Activated CD8-positive, alpha-beta T cell treated with anti-CD3 and anti-CD28 coated beads for 36 hours (primary cell): ENCODE measurements around the gene NACC1. TPM values are rescaled to one million over a fixed set of nuclear protein-coding genes. Genes with fewer than 3 reads are reported as not detected.

Experiments
- ATAC-seq: fragments of 200-7000 bp; cut with Tn5 transposase; one replicate; pipeline ENCODE4 v1.10.0; 2021; ENCODE audit warnings: mild to moderate bottlenecking, moderate library complexity
- CTCF ChIA-PET: fragments of 350-600 bp; sonication (Branson Sonifier 250); formaldehyde crosslinking; loops from one replicate; lab custom pipeline; 2021; ENCODE audit warnings: antibody characterized with exemption; lab: Charles Lee
- POLR2A ChIA-PET: fragments of 350-600 bp; sonication (Branson Sonifier 250); formaldehyde crosslinking; loops from one replicate; lab custom pipeline; 2021; ENCODE audit warnings: antibody characterized with exemption; lab: Charles Lee
- DNase-seq: peaks from one replicate; pipeline ENCODE4 v3.0.0-alpha.2; 2020
- H3K27ac Mint-ChIP-seq: one replicate; pipeline ENCODE4 v1.8.0; 2021; ENCODE audit warnings: mild to moderate bottlenecking, mixed read lengths
- H3K27me3 Mint-ChIP-seq: one replicate; pipeline ENCODE4 v1.8.0; 2021; ENCODE audit warnings: mixed read lengths
- H3K36me3 Mint-ChIP-seq: one replicate; pipeline ENCODE4 v1.8.0; 2021; ENCODE audit warnings: low read depth, mixed read lengths
- H3K4me1 Mint-ChIP-seq: one replicate; pipeline ENCODE4 v1.8.0; 2021; ENCODE audit warnings: low read depth, mixed read lengths
- H3K4me3 Mint-ChIP-seq: one replicate; pipeline ENCODE4 v1.8.0; 2021; ENCODE audit warnings: mild to moderate bottlenecking, moderate library complexity, mixed read lengths
- H3K9me3 Mint-ChIP-seq: one replicate; pipeline ENCODE4 v1.8.0; 2021; ENCODE audit warnings: mixed read lengths
- intact Hi-C: fragments of 100-400 bp; cut with micrococcal nuclease; formaldehyde crosslinking; loops from one replicate; pipeline ENCODE4 v1.10.0; 2022
- total RNA-seq, 2 experiments: library from RNA; stranded (reverse); gene quantifications; one replicate each; pipeline ENCODE4 v1.2.3, GENCODE V29; 2021
- TF ChIP-seq, protein P1 (sequence below): fragments of 200-600 bp; IDR thresholded peaks from one replicate; pipeline ENCODE4 v1.8.0; 2022; ENCODE audit warnings: antibody characterized with exemption, mild to moderate bottlenecking

NACC1 gene
- total RNA-seq, 2 experiments from 2014 or later, result 73.8 to 87.5 TPM

DNA sequence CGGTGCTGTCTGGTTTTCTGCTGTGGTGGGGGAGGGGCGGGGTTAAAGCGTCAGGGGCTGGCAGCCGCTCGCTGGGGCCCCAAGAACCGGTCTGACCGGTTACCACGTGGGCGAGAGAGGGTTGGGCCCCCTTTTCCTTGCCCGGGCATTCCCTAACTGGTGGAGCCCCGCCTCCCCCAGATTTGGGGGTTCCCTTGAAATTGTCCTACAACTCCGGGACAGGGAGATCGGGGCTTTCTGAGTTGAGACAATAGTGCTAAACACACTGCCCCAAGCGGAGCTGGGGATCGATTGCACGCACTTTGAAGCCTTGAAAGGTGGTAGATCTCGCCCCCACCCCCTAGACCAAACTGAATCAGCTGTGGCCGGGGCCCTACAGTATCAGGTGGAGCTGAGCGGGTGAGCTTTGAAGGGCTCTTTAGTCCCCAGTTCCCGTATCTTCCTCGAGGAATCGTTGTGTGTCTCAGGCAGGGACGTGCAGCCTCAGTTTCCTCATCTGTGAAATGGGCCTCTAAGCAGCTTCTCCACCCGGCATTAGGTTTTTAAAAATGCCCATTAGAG lies 36.9 kb downstream of the NACC1 start:
- Mint-ChIP-seq H3K27me3 (no peaks in the 10 kb centered on the region), H3K4me3 (peak overlapping the region; percentile 83), H3K27ac (peak overlapping the region; percentile 100), H3K4me1 (peaks cover 32% of the 10 kb centered on the region), H3K9me3 (no peaks in the 10 kb centered on the region), H3K36me3 (peaks cover 26% of the 10 kb centered on the region)
- CTCF ChIA-PET, result interaction anchor here (0.8 to 4.6 kb wide), 11 partner anchors 9 to 189 kb away, joined by 3 to 37 read pairs (median 5); partner anchors contain the start of gene NACC1
- DNase-seq, result peak; percentile 96
- ATAC-seq, result peak; percentile 32
- TF ChIP-seq, protein P1, sequence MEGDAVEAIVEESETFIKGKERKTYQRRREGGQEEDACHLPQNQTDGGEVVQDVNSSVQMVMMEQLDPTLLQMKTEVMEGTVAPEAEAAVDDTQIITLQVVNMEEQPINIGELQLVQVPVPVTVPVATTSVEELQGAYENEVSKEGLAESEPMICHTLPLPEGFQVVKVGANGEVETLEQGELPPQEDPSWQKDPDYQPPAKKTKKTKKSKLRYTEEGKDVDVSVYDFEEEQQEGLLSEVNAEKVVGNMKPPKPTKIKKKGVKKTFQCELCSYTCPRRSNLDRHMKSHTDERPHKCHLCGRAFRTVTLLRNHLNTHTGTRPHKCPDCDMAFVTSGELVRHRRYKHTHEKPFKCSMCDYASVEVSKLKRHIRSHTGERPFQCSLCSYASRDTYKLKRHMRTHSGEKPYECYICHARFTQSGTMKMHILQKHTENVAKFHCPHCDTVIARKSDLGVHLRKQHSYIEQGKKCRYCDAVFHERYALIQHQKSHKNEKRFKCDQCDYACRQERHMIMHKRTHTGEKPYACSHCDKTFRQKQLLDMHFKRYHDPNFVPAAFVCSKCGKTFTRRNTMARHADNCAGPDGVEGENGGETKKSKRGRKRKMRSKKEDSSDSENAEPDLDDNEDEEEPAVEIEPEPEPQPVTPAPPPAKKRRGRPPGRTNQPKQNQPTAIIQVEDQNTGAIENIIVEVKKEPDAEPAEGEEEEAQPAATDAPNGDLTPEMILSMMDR, result peak; percentile 45
- intact Hi-C loops, result loop anchor here (5.0 kb wide), 1 partner anchor 38 kb away; the partner anchor contains the start of genes NACC1 and TRMT1
- POLR2A ChIA-PET, result interaction anchor here (0.7 to 9.8 kb wide), 12 partner anchors 11 to 691 kb away, joined by 3 to 226 read pairs (median 4); partner anchors contain the start of gene TRMT1

GRCh38 chr19:13155472-13156359 lies 37.7 kb downstream of the NACC1 start:
- POLR2A ChIA-PET, result interaction anchor here (0.6 to 9.8 kb wide), 12 partner anchors 10 to 264 kb away, joined by 3 to 226 read pairs (median 5); partner anchors contain the start of genes GCDH and TRMT1
- TF ChIP-seq, protein P1, result no peak
- peak overlapping the region; percentile 100 for H3K27ac Mint-ChIP-seq

GRCh38 chr19:13159713-13160112 lies 41.6 kb downstream of the NACC1 start:
- CTCF ChIA-PET, result interaction anchor here (1.2 kb wide), 1 partner anchor 56 kb away, joined by 3 read pairs; no protein-coding TSS in a partner anchor
- intact Hi-C loops, result no loop called here
- POLR2A ChIA-PET, result no interaction called here
- H3K36me3 Mint-ChIP-seq, result peaks cover 6% of the 10 kb centered on the region
- no peaks in the 10 kb centered on the region for H3K9me3 Mint-ChIP-seq
- ATAC-seq, result no peak
- DNase-seq, result no peak
- TF ChIP-seq, protein P1, result no peak
- no peaks in the 10 kb centered on the region for H3K27me3 Mint-ChIP-seq
- peaks cover 54% of the 10 kb centered on the region for H3K4me1 Mint-ChIP-seq
- no peak overlapping the region for H3K4me3 Mint-ChIP-seq
- peak overlapping the region; percentile 6 for H3K27ac Mint-ChIP-seq

More at GRCh38 chr19:13155472-13156359, 37.7 kb downstream of the NACC1 start:
- peaks cover 36% of the 10 kb centered on the region for H3K4me1 Mint-ChIP-seq
- ATAC-seq (peak; percentile 9), DNase-seq (peak; percentile 88)
- no peaks in the 10 kb centered on the region for H3K9me3 Mint-ChIP-seq
- intact Hi-C loops, result no loop called here
- H3K36me3 Mint-ChIP-seq, result peaks cover 23% of the 10 kb centered on the region
- H3K27me3 Mint-ChIP-seq, result no peaks in the 10 kb centered on the region
- CTCF ChIA-PET, result interaction anchor here (0.8 to 4.6 kb wide), 13 partner anchors 9 to 190 kb away, joined by 3 to 37 read pairs (median 5); partner anchors contain the start of gene NACC1
- peak overlapping the region; percentile 83 for H3K4me3 Mint-ChIP-seq

GRCh38 chr19:13160557-13160956 lies 42.5 kb downstream of the NACC1 start:
- POLR2A ChIA-PET, result interaction anchor here (1.5 to 11.9 kb wide), 2 partner anchors 6 to 10 kb away, joined by 4 to 226 read pairs; partner anchors contain the start of genes IER2 and STX10
- H3K4me1 Mint-ChIP-seq, result peaks cover 59% of the 10 kb centered on the region

More at GRCh38 chr19:13160557-13160956, 42.5 kb downstream of the NACC1 start:
- TF ChIP-seq, protein P1, result no peak
- DNase-seq (no peak), ATAC-seq (no peak)
- Mint-ChIP-seq H3K27ac (peak overlapping the region; percentile 76), H3K27me3 (no peaks in the 10 kb centered on the region), H3K4me3 (peak overlapping the region; percentile 27), H3K9me3 (no peaks in the 10 kb centered on the region), H3K36me3 (no peaks in the 10 kb centered on the region)
- CTCF ChIA-PET, result no interaction called here
- intact Hi-C loops, result no loop called here
